Keratinocyte (primary cell): ENCODE data around the gene NXT2. TPM values are rescaled to one million over a fixed set of nuclear protein-coding genes. Genes with fewer than 3 reads are reported as not detected.

ENCODE experiments used
- DNase-seq: peaks from one replicate; pipeline ENCODE4 v3.0.0-alpha.2; 2011; ENCODE audit warnings: low read depth, missing footprints, low spot score
- FAIRE-seq: peaks from 2 replicates; lab custom pipeline; 2011; peaks lifted over from hg19 to GRCh38; lab: Jason Lieb, UNC
- H2AFZ ChIP-seq: 2 replicates; pipeline ENCODE4 v1.6.0; 2012; ENCODE audit warnings: low read length, control low read depth, inconsistent platforms; ENCODE audit not compliant: control insufficient read depth
- H3K27ac ChIP-seq: 2 replicates; pipeline ENCODE4 v1.5.1; 2011; ENCODE audit warnings: low read length; ENCODE audit not compliant: control insufficient read depth, insufficient read depth
- H3K27me3 ChIP-seq: 3 replicates; pipeline ENCODE4 v1.6.0; 2011; ENCODE audit warnings: low read length; ENCODE audit not compliant: control insufficient read depth, insufficient read depth; ENCODE audit errors: extremely low read depth
- H3K36me3 ChIP-seq, 2 experiments: 2 replicates in 1 of 2; 3 replicates in 1 of 2; pipeline ENCODE4 v1.5.1; 2011; ENCODE audit warnings: low read length in 2 of 2, mild to moderate bottlenecking in 1 of 2; ENCODE audit not compliant: control insufficient read depth in 2 of 2, insufficient read depth in 2 of 2; ENCODE audit errors: extremely low read depth in 1 of 2
- H3K4me1 ChIP-seq: 3 replicates; pipeline ENCODE4 v1.5.1; 2011; ENCODE audit warnings: low read length; ENCODE audit not compliant: control insufficient read depth, insufficient read depth; ENCODE audit errors: extremely low read depth
- H3K4me2 ChIP-seq: 3 replicates; pipeline ENCODE4 v1.6.0; 2011; ENCODE audit warnings: low read depth, low read length; ENCODE audit not compliant: control insufficient read depth, insufficient read depth; ENCODE audit errors: extremely low read depth
- H3K4me3 ChIP-seq, 3 experiments: fragments of 200-600 bp in 1 of 3; sonication (generic) in 1 of 3; 2 replicates in 2 of 3; 3 replicates in 1 of 3; pipeline ENCODE4 v1.5.1; 2011 to 2016; ENCODE audit warnings: low read length in 3 of 3, mild to moderate bottlenecking in 3 of 3, control low read depth in 2 of 3, inconsistent platforms in 1 of 3, low read depth in 1 of 3, mixed read lengths in 1 of 3, mixed run types in 1 of 3, moderate library complexity in 1 of 3; ENCODE audit not compliant: control insufficient read depth in 2 of 3, insufficient read depth in 2 of 3; ENCODE audit errors: extremely low read depth in 1 of 3
- H3K79me2 ChIP-seq: 2 replicates; pipeline ENCODE4 v1.6.0; 2012; ENCODE audit warnings: low read length; ENCODE audit not compliant: control insufficient read depth, insufficient read depth
- H3K9ac ChIP-seq: 3 replicates; pipeline ENCODE4 v1.6.0; 2011; ENCODE audit warnings: low read length; ENCODE audit not compliant: control insufficient read depth, insufficient read depth; ENCODE audit errors: extremely low read depth
- H3K9me1 ChIP-seq: 3 replicates; pipeline ENCODE4 v1.6.0; 2011; ENCODE audit warnings: low read length; ENCODE audit not compliant: control insufficient read depth, insufficient read depth; ENCODE audit errors: extremely low read depth
- H3K9me3 ChIP-seq: 2 replicates; pipeline ENCODE4 v1.5.1; 2012; ENCODE audit warnings: low read depth, low read length; ENCODE audit not compliant: control insufficient read depth
- H4K20me1 ChIP-seq: 3 replicates; pipeline ENCODE4 v1.6.0; 2011; ENCODE audit warnings: low read length; ENCODE audit not compliant: control insufficient read depth, insufficient read depth; ENCODE audit errors: extremely low read depth
- CTCF ChIP-seq, 3 experiments: IDR thresholded peaks in 1 of 3; conservative IDR thresholded peaks in 1 of 3; optimal IDR thresholded peaks in 1 of 3; 2 replicates in 2 of 3; 3 replicates in 1 of 3; pipeline versions ENCODE3 to v1.5.1; 2011; ENCODE audit warnings: low read length in 3 of 3, mild to moderate bottlenecking in 3 of 3, moderate library complexity in 2 of 3, control low read depth in 1 of 3, inconsistent platforms in 1 of 3; ENCODE audit not compliant: insufficient read depth in 2 of 3; ENCODE audit errors: extremely low read depth in 1 of 3
- EZH2 ChIP-seq: IDR thresholded peaks from one replicate; pipeline ENCODE4 v1.6.1; 2012; ENCODE audit warnings: inconsistent platforms, mild to moderate bottlenecking, low read length, moderate library complexity
- dilution Hi-C: fragments of 300-500 bp; cut with MboI; formaldehyde crosslinking; loops from one replicate; pipeline ENCODE4 v1.7.0; 2020; ENCODE audit warnings: low sequenced_read_pairs; ENCODE audit not compliant: extremely low pct_ligation_motif_present
- polyA plus RNA-seq, 5 experiments: library from polyadenylated mRNA; depleted of rRNA in 3 of 5; stranded (reverse) in 3 of 5; stranded (forward) in 1 of 5; unstranded in 1 of 5; fragments of >200 nt; gene quantifications; 1 replicate in 1 of 5; 2 replicates in 3 of 5; 3 replicates in 1 of 5; pipeline versions ENCODE4 v1.2.1 to v1.2.3, GENCODE V29; 2011 to 2012; ENCODE audit warnings: missing spikeins in 2 of 5, low read depth in 1 of 5, low replicate concordance in 1 of 5

NXT2 gene
- polyA plus RNA-seq, 1 donor (not counting 4 experiments of a cell fraction or from before 2014, with no cell fraction given), result 7.7 TPM

- dilution Hi-C loops, result no loop called here
- TF ChIP-seq EZH2 (no peak), CTCF (optimal IDR thresholded peaks at IDR 0.05 in 1 of 3, IDR thresholded peaks at IDR 0.05 in 1 of 3, conservative IDR thresholded peaks at IDR 0.05 in 1 of 3; ENCODE audit: extremely low read depth in 1 of 3, insufficient read depth in 2 of 3, low read length in 3 of 3) (no peak)
These were observed 35.5 kb upstream of the NXT2 start for GRCh38 chrX:109501176-109501575.

GRCh38 chrX:109508915-109509314 lies 27.7 kb upstream of the NXT2 start:
- Histone ChIP-seq H4K20me1 (no peaks in the 10 kb centered on the region), H3K4me2 (no peak overlapping the region), H3K9ac (no peak overlapping the region), H3K9me3 (no peaks in the 10 kb centered on the region), H3K27me3 (no peaks in the 10 kb centered on the region), H3K36me3 (no peaks in the 10 kb centered on the region), H3K79me2 (no peaks in the 10 kb centered on the region), H3K27ac (no peak overlapping the region), H2AFZ (no peak overlapping the region), H3K4me3 (no peak overlapping the region), H3K9me1 (no peaks in the 10 kb centered on the region), H3K4me1 (no peaks in the 10 kb centered on the region)
- TF ChIP-seq CTCF (optimal IDR thresholded peaks at IDR 0.05 in 1 of 3, IDR thresholded peaks at IDR 0.05 in 1 of 3, conservative IDR thresholded peaks at IDR 0.05 in 1 of 3; ENCODE audit: extremely low read depth in 1 of 3, insufficient read depth in 2 of 3, low read length in 3 of 3), result no peak
- no peak for TF ChIP-seq EZH2
- FAIRE-seq, result no peak
- no peak for DNase-seq
- dilution Hi-C loops, result no loop called here

More at GRCh38 chrX:109501176-109501575, 35.5 kb upstream of the NXT2 start:
- H4K20me1 ChIP-seq, result no peaks in the 10 kb centered on the region
- no peaks in the 10 kb centered on the region for H3K4me1 ChIP-seq
- H3K36me3 ChIP-seq, result no peaks in the 10 kb centered on the region
- no peaks in the 10 kb centered on the region for H3K9me3 ChIP-seq
- no peaks in the 10 kb centered on the region for H3K9me1 ChIP-seq
- peaks cover 8% of the 10 kb centered on the region for H3K27me3 ChIP-seq
- H3K4me2 ChIP-seq, result no peak overlapping the region
- DNase-seq (no peak), FAIRE-seq (no peak)
- H3K9ac ChIP-seq, result no peak overlapping the region
- no peak overlapping the region for H3K4me3 ChIP-seq
- no peak overlapping the region for H2AFZ ChIP-seq
- H3K79me2 ChIP-seq, result no peaks in the 10 kb centered on the region
- H3K27ac ChIP-seq, result no peak overlapping the region
